Hepatocyte (in vitro differentiated cells): ENCODE data around the gene ASCC2. TPM values are rescaled to one million over a fixed set of nuclear protein-coding genes. Genes with fewer than 3 reads are reported as not detected.

Experiments used
- DNase-seq: peaks from one replicate; pipeline ENCODE4 v3.0.0-alpha.2; 2016; ENCODE audit warnings: low spot score
- H2AFZ ChIP-seq: fragments of 200-600 bp; sonication (generic); 2 replicates; pipeline ENCODE4 v1.6.0; 2016; ENCODE audit warnings: antibody characterized with exemption, mild to moderate bottlenecking
- H3K27ac ChIP-seq: fragments of 200-600 bp; sonication (generic); 2 replicates; pipeline ENCODE4 v1.5.1; 2016; ENCODE audit warnings: mild to moderate bottlenecking
- H3K27me3 ChIP-seq: fragments of 200-600 bp; sonication (generic); 2 replicates; pipeline ENCODE4 v1.6.1; 2016
- H3K36me3 ChIP-seq: fragments of 200-600 bp; sonication (generic); replicated peaks from 2 replicates; pipeline ENCODE4 v1.5.1; 2016; ENCODE audit warnings: low read depth; ENCODE audit not compliant: insufficient read depth
- H3K4me1 ChIP-seq: fragments of 200-600 bp; sonication (generic); 2 replicates; pipeline ENCODE4 v1.5.1; 2016; ENCODE audit warnings: mild to moderate bottlenecking, moderate library complexity; ENCODE audit not compliant: insufficient read depth
- H3K4me2 ChIP-seq: fragments of 200-600 bp; sonication (generic); 2 replicates; pipeline ENCODE4 v1.6.0; 2016
- H3K4me3 ChIP-seq: fragments of 200-600 bp; sonication (generic); 2 replicates; pipeline ENCODE4 v1.5.1; 2016; ENCODE audit warnings: mild to moderate bottlenecking
- H3K79me2 ChIP-seq: fragments of 200-600 bp; sonication (generic); 2 replicates; pipeline ENCODE4 v1.6.0; 2017; ENCODE audit warnings: mild to moderate bottlenecking
- H3K9me2 ChIP-seq: fragments of 200-600 bp; sonication (generic); replicated peaks from 2 replicates; pipeline ENCODE4 v1.6.0; 2017; ENCODE audit warnings: mild to moderate bottlenecking; ENCODE audit not compliant: insufficient read depth
- H3K9me3 ChIP-seq: fragments of 200-600 bp; sonication (generic); 2 replicates; pipeline ENCODE4 v1.5.1; 2016; ENCODE audit warnings: low read depth, mild to moderate bottlenecking
- H4K20me1 ChIP-seq: fragments of 200-600 bp; sonication (generic); 2 replicates; pipeline ENCODE4 v1.6.0; 2016; ENCODE audit warnings: mild to moderate bottlenecking; ENCODE audit not compliant: insufficient read depth, poor library complexity, severe bottlenecking
- EZH2 ChIP-seq: fragments of 200-600 bp; sonication (generic); IDR thresholded peaks from 2 replicates; pipeline ENCODE4 v1.6.1; 2016; ENCODE audit warnings: antibody characterized with exemption, mild to moderate bottlenecking, borderline replicate concordance
- EZH2phosphoT487 ChIP-seq: fragments of 200-600 bp; sonication (generic); IDR thresholded peaks from one replicate; pipeline ENCODE4 v1.6.1; 2018; ENCODE audit warnings: antibody characterized with exemption, mild to moderate bottlenecking, low read depth, moderate library complexity; ENCODE audit not compliant: unreplicated experiment, severe bottlenecking
- whole genome bisulfite sequencing: methylation state at CpG from one replicate; pipeline ENCODE4 v1.1.6; 2016; ENCODE audit warnings: low lambda C conversion rate; ENCODE audit errors: missing lambda C conversion rate; 5-methylcytosine and 5-hydroxymethylcytosine counted together
- polyA plus RNA-seq: library from polyadenylated mRNA; unstranded; fragments of >200 nt; fragmentation: Nextera tagmentation; extraction: Ambion mirVana; gene quantifications from 2 replicates; pipeline ENCODE4 v1.2.1, GENCODE V29; 2016
- total RNA-seq: library from RNA; depleted of rRNA; stranded (reverse); fragments of >200 nt; gene quantifications from 2 replicates; pipeline ENCODE4 v1.2.3, GENCODE V29; 2014
- TF ChIP-seq, protein P1 (sequence below): fragments of 200-600 bp; sonication (generic); IDR thresholded peaks from 2 replicates; pipeline ENCODE4 v1.5.1; 2016; ENCODE audit warnings: antibody characterized with exemption, mild to moderate bottlenecking; ENCODE audit not compliant: poor library complexity

The ASCC2 gene
- total and polyA plus RNA-seq, 2 experiments from 2014 or later = 25.9 to 54.8 TPM

DNA sequence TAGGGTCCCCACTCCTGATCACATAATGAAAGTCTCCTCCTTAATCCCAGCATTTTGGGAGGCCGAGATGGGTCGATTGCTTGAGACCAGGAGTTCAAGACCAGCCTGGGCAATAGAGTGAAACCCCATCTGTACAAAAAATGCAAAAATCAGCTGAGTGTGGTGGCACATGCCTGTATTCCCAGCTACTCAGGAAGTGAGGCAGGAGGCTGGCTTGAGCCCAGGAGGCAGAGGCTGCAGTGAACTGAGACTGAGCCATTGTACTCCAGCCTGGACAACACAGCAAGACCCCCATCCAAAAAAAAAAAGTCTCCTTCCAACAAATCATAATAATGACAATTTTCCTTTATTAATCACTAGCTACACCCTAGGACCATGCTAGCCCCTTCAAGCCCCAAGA is 86.4 kb downstream of the ASCC2 start:
- no peaks in the 10 kb centered on the region for H3K27me3 ChIP-seq
- H3K4me1 ChIP-seq = no peaks in the 10 kb centered on the region
- no peaks in the 10 kb centered on the region for H4K20me1 ChIP-seq
- H3K27ac ChIP-seq = no peak overlapping the region
- H3K36me3 ChIP-seq = no peaks in the 10 kb centered on the region
- H3K79me2 ChIP-seq = no peaks in the 10 kb centered on the region
- H2AFZ ChIP-seq = no peak overlapping the region
- no peak for DNase-seq
- no peaks in the 10 kb centered on the region for H3K9me2 ChIP-seq
- no peaks in the 10 kb centered on the region for H3K9me3 ChIP-seq
- 91% methylated on average over 2 of the region's 2 CpGs for WGBS
- H3K4me3 ChIP-seq = no peak overlapping the region
- no peak overlapping the region for H3K4me2 ChIP-seq
- TF ChIP-seq EZH2 = no peak
- no peak for TF ChIP-seq EZH2phosphoT487
- TF ChIP-seq, protein P1, sequence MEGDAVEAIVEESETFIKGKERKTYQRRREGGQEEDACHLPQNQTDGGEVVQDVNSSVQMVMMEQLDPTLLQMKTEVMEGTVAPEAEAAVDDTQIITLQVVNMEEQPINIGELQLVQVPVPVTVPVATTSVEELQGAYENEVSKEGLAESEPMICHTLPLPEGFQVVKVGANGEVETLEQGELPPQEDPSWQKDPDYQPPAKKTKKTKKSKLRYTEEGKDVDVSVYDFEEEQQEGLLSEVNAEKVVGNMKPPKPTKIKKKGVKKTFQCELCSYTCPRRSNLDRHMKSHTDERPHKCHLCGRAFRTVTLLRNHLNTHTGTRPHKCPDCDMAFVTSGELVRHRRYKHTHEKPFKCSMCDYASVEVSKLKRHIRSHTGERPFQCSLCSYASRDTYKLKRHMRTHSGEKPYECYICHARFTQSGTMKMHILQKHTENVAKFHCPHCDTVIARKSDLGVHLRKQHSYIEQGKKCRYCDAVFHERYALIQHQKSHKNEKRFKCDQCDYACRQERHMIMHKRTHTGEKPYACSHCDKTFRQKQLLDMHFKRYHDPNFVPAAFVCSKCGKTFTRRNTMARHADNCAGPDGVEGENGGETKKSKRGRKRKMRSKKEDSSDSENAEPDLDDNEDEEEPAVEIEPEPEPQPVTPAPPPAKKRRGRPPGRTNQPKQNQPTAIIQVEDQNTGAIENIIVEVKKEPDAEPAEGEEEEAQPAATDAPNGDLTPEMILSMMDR = no peak

DNA sequence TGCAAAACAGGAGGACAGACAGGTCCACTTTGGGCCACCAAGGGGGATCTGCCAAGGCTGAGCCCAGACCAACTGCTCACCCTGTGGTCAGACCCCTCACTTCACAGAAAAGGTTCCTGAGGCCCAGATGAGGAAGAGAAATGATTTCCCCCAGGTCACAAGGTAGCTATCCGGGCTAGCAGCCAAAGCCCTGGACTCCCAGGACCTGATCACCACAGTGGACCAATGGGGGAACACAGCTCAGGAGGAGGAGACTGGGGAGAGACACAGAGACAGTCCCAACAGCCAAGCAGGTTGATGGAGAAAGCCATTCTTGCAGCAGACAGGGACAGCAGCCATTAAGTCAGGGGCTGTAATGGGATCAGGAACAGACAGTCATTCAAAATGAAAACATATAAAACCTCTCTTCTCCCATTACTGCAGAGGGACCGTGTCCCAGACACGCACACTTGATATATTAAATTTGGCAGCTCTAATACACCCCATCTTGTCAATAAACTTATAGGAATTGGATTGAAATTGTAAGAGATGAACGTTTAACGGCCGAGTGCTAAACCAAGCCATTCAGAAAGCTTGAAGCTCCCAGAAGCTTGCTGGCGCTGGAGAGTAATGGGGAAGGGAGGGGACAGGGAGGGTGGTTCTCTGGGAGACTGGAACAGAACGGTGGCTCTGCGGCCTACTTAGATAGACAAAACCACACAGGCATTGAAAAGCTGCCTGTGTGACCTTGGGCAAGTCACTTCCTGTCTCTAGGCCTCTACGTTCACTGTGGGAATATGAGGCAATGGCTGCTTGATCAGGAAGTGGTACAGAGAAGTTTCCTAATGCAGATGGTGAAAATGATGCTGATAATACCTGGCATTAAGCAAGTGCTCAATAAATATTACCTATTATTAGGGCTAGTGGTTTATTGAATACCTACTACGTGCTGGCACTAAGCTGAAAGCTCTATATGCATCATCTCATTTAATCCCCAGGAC is 87.2 kb downstream of the ASCC2 start:
- Histone ChIP-seq H3K9me3 (no peaks in the 10 kb centered on the region), H3K36me3 (no peaks in the 10 kb centered on the region), H3K4me2 (no peak overlapping the region), H2AFZ (no peak overlapping the region), H3K9me2 (no peaks in the 10 kb centered on the region), H3K4me3 (no peak overlapping the region), H3K4me1 (no peaks in the 10 kb centered on the region), H4K20me1 (no peaks in the 10 kb centered on the region), H3K27me3 (no peaks in the 10 kb centered on the region), H3K79me2 (no peaks in the 10 kb centered on the region), H3K27ac (no peak overlapping the region)
- DNase-seq = no peak
- TF ChIP-seq, protein P1 = no peak
- TF ChIP-seq EZH2phosphoT487 (no peak), EZH2 (no peak)
- WGBS = 92% methylated on average over 11 of the region's 11 CpGs

DNA sequence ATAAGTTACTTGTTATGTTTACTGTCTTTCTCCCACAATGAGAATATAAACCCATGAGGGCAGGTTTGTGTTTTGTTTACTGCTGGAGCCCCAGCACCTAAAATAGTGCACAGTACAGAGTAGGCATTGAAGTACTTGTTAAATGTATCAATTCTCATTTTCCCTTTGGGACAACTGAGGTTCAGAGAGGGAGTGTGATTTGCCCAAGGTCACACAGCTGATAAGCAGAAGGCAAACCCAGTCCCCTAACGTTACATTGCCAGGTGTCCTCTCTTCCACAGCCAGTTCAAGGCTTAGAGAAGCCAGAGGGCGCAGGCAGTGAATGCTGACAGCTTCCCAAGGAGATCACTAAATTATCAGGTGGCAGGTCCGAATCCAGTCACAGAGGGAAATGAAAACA is 88.0 kb downstream of the ASCC2 start:
- no peak overlapping the region for H3K4me2 ChIP-seq
- DNase-seq = no peak
- no peaks in the 10 kb centered on the region for H3K4me1 ChIP-seq
- no peak for TF ChIP-seq EZH2
- TF ChIP-seq, protein P1 = no peak
- H4K20me1 ChIP-seq = no peaks in the 10 kb centered on the region
- no peak overlapping the region for H3K4me3 ChIP-seq
- no peaks in the 10 kb centered on the region for H3K27me3 ChIP-seq
- no peaks in the 10 kb centered on the region for H3K36me3 ChIP-seq
- H3K79me2 ChIP-seq = no peaks in the 10 kb centered on the region
- no peaks in the 10 kb centered on the region for H3K9me3 ChIP-seq
- H3K9me2 ChIP-seq = no peaks in the 10 kb centered on the region
- no peak overlapping the region for H2AFZ ChIP-seq
- H3K27ac ChIP-seq = no peak overlapping the region
- WGBS = 95% methylated on average over 3 of the region's 3 CpGs
